H9 (cell line): ENCODE measurements around the gene KRTAP9-1. TPM values are rescaled to one million over a fixed set of nuclear protein-coding genes. Genes with fewer than 3 reads are reported as not detected.

Experiments used
- DNase-seq: peaks from one replicate; pipeline ENCODE4 v3.0.0-alpha.2; 2017
- H2AFZ ChIP-seq: one replicate; pipeline ENCODE4 v1.6.1; 2013; ENCODE audit warnings: mild to moderate bottlenecking, low read length, control low read depth, moderate library complexity
- H2AK5ac ChIP-seq: 2 replicates; pipeline ENCODE4 v1.6.1; 2013; ENCODE audit warnings: low read length, control low read depth, mixed read lengths; ENCODE audit not compliant: insufficient read length
- H2BK120ac ChIP-seq: one replicate; pipeline ENCODE4 v1.6.1; 2013; ENCODE audit warnings: low read depth, mild to moderate bottlenecking, low read length, control low read depth, inconsistent platforms; ENCODE audit not compliant: poor library complexity, severe bottlenecking
- H2BK12ac ChIP-seq: 2 replicates; pipeline ENCODE4 v1.6.1; 2013; ENCODE audit warnings: low read length, control low read depth, mixed read lengths, low read depth; ENCODE audit not compliant: insufficient read length
- H2BK15ac ChIP-seq: 2 replicates; pipeline ENCODE4 v1.6.1; 2013; ENCODE audit warnings: low read depth, low read length, control low read depth
- H2BK20ac ChIP-seq: one replicate; pipeline ENCODE4 v1.6.1; 2013; ENCODE audit warnings: low read depth, mild to moderate bottlenecking, low read length, control low read depth, inconsistent platforms; ENCODE audit not compliant: poor library complexity, severe bottlenecking
- H2BK5ac ChIP-seq: 2 replicates; pipeline ENCODE4 v1.6.1; 2013; ENCODE audit warnings: low read length, control low read depth, mixed read lengths; ENCODE audit not compliant: insufficient read length
- H3K14ac ChIP-seq: 2 replicates; pipeline ENCODE4 v1.6.1; 2013; ENCODE audit warnings: low read length, control low read depth; ENCODE audit not compliant: insufficient read depth
- H3K18ac ChIP-seq: 2 replicates; pipeline ENCODE4 v1.6.1; 2013; ENCODE audit warnings: low read depth, mild to moderate bottlenecking, mixed read lengths, low read length, control low read depth; ENCODE audit not compliant: insufficient read length
- H3K23ac ChIP-seq: 2 replicates; pipeline ENCODE4 v1.6.1; 2013; ENCODE audit warnings: low read length, control low read depth, mixed read lengths, low read depth; ENCODE audit not compliant: insufficient read length
- H3K23me2 ChIP-seq: 2 replicates; pipeline ENCODE4 v1.6.1; 2013; ENCODE audit warnings: low read depth, mild to moderate bottlenecking, mixed read lengths, low read length, control low read depth; ENCODE audit not compliant: insufficient read length, poor library complexity, severe bottlenecking
- H3K27ac ChIP-seq: 2 replicates; pipeline ENCODE4 v1.5.1; 2013; ENCODE audit warnings: low read length, control low read depth, mixed read lengths, low read depth; ENCODE audit not compliant: insufficient read length
- H3K27me3 ChIP-seq: 2 replicates; pipeline ENCODE4 v1.6.1; 2013; ENCODE audit warnings: low read length, control low read depth, inconsistent platforms; ENCODE audit not compliant: insufficient read depth
- H3K4ac ChIP-seq: 2 replicates; pipeline ENCODE4 v1.6.1; 2013; ENCODE audit warnings: low read depth, mild to moderate bottlenecking, control low read depth, inconsistent platforms, low read length, moderate library complexity
- H3K4me1 ChIP-seq: 2 replicates; pipeline ENCODE4 v1.6.1; 2013; ENCODE audit warnings: low read length, control low read depth, inconsistent platforms; ENCODE audit not compliant: insufficient read depth
- H3K4me2 ChIP-seq: 2 replicates; pipeline ENCODE4 v1.6.1; 2013; ENCODE audit warnings: low read length, control low read depth, mixed read lengths; ENCODE audit not compliant: insufficient read length, insufficient read depth
- H3K56ac ChIP-seq: 2 replicates; pipeline ENCODE4 v1.6.1; 2013; ENCODE audit warnings: low read depth, mild to moderate bottlenecking, mixed read lengths, low read length, control low read depth; ENCODE audit not compliant: insufficient read length
- H3K79me1 ChIP-seq: 2 replicates; pipeline ENCODE4 v1.6.1; 2013; ENCODE audit warnings: low read depth, mild to moderate bottlenecking, moderate library complexity, low read length, control low read depth, inconsistent platforms; ENCODE audit not compliant: insufficient read depth, poor library complexity, severe bottlenecking
- H3K79me2 ChIP-seq: 2 replicates; pipeline ENCODE4 v1.6.1; 2013; ENCODE audit warnings: low read length, control low read depth, inconsistent platforms; ENCODE audit not compliant: insufficient read depth
- H3K9ac ChIP-seq: 2 replicates; pipeline ENCODE4 v1.6.1; 2013; ENCODE audit warnings: low read length, control low read depth, mixed read lengths; ENCODE audit not compliant: insufficient read length; ENCODE audit errors: extremely low read depth
- H3K9me3 ChIP-seq: one replicate; pipeline ENCODE4 v1.6.1; 2013; ENCODE audit warnings: low read depth, low read length, inconsistent platforms; ENCODE audit not compliant: control insufficient read depth
- H3T11ph ChIP-seq: one replicate; pipeline ENCODE4 v1.6.1; 2013; ENCODE audit warnings: mild to moderate bottlenecking, low read length, control low read depth, inconsistent platforms
- H4K20me1 ChIP-seq: one replicate; pipeline ENCODE4 v1.6.1; 2013; ENCODE audit not compliant: control insufficient read depth, insufficient read length, insufficient read depth
- H4K5ac ChIP-seq: 2 replicates; pipeline ENCODE4 v1.6.1; 2013; ENCODE audit warnings: low read depth, mild to moderate bottlenecking, mixed read lengths, low read length, control low read depth; ENCODE audit not compliant: insufficient read length
- H4K8ac ChIP-seq: replicated peaks from 2 replicates; pipeline ENCODE4 v1.6.1; 2013; ENCODE audit warnings: low read length, control low read depth, mixed read lengths, low read depth; ENCODE audit not compliant: insufficient read length
- H4K91ac ChIP-seq: 2 replicates; pipeline ENCODE4 v1.6.1; 2013; ENCODE audit warnings: low read depth, mild to moderate bottlenecking, moderate library complexity, mixed read lengths, low read length, control low read depth; ENCODE audit not compliant: insufficient read length
- H3K27ac Mint-ChIP-seq, 3 experiments: 2 replicates in 2 of 3; 3 replicates in 1 of 3; pipeline ENCODE4 v1.8.0; 2020 to 2021; ENCODE audit warnings: mixed read lengths in 3 of 3, mild to moderate bottlenecking in 1 of 3, moderate library complexity in 1 of 3
- H3K27me3 Mint-ChIP-seq: 2 replicates; pipeline ENCODE4 v1.8.0; 2021; ENCODE audit warnings: low read depth, mild to moderate bottlenecking, moderate library complexity, mixed read lengths
- H3K36me3 Mint-ChIP-seq, 3 experiments: 2 replicates in 2 of 3; 3 replicates in 1 of 3; pipeline ENCODE4 v1.8.0; 2020 to 2021; ENCODE audit warnings: low read depth in 3 of 3, mixed read lengths in 3 of 3; ENCODE audit not compliant: insufficient read depth in 1 of 3
- H3K4me1 Mint-ChIP-seq, 2 experiments: 2 replicates each; pipeline ENCODE4 v1.8.0; 2020; ENCODE audit warnings: mixed read lengths in 2 of 2
- H3K4me3 Mint-ChIP-seq, 2 experiments: 2 replicates in 1 of 2; 3 replicates in 1 of 2; pipeline ENCODE4 v1.8.0; 2020 to 2021; ENCODE audit warnings: mild to moderate bottlenecking in 2 of 2, mixed read lengths in 2 of 2, moderate library complexity in 1 of 2
- H3K9me3 Mint-ChIP-seq, 2 experiments: 2 replicates in 1 of 2; 3 replicates in 1 of 2; pipeline ENCODE4 v1.8.0; 2020; ENCODE audit warnings: mild to moderate bottlenecking in 2 of 2, mixed read lengths in 2 of 2, moderate library complexity in 1 of 2
- WGBS: extraction: QIAGEN DNeasy Blood & Tissue Kit; methylation state at CpG from one replicate; pipeline ENCODE4 v1.1.7; 2013; ENCODE audit warnings: missing lambda C conversion rate, low lambda C conversion rate, mixed read lengths; ENCODE audit not compliant: insufficient read length; ENCODE audit errors: extremely low coverage; 5-methylcytosine and 5-hydroxymethylcytosine counted together
- total RNA-seq: library from RNA; stranded (reverse); gene quantifications from 2 replicates; pipeline ENCODE4 v1.2.1, GENCODE V29; 2021
- TF ChIP-seq, protein P1 (sequence below): fragments of 200-600 bp; sonication (generic); conservative IDR thresholded peaks from 3 replicates; pipeline ENCODE4 v1.8.0; 2021; ENCODE audit warnings: antibody characterized with exemption, mild to moderate bottlenecking

The KRTAP9-1 gene
- total RNA-seq, 1 experiment from 2014 or later = not detected

DNA sequence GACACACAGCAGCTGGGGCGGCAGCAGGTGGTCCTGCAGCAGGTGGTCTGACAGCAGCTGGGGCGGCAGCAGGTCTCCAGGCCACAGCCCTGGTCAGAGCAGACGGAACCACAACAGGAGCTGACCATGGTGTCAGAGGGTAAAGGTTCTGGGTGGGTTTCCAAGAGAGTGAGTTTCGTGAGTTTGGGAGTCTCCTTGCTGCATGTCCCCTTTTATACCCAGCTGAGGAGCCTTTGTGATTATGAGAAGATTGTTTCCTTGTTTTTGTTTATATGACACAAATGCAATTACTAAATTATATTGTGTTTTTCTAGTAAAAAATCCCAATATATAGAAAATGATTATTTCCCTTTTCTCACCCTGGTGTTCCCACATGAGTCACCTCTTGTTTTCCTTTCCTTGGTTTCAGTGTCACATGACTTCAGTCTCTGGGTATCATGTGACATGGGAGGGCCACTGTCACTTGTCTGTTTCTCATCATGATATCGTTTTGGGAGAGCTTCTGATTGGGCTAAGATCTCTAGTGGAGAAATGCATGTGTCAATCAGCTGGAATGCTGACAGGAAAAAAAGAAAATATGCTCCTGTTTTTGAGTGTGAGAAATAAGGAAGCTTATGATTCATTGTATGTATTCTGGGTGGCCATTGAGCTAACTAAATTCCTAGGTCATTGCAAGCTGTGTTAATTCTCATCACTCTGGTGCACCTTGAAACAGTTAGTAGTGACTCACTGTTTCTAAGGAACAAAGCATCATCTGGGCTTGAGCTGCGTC lies 49.1 kb upstream of the KRTAP9-1 start, which contains the start of gene KRTAP4-6:
TSS of gene KRTAP4-6 (minus strand) at position 185 of the 772 bp plus-strand sequence. CDS start at position 128, 57 bp downstream.
- H2AFZ ChIP-seq = no peak within 1 kb of the TSS
- H2BK120ac ChIP-seq = no peak within 1 kb of the TSS
- no peak within 1 kb of the TSS for H3K56ac ChIP-seq
- no peak within 1 kb of the TSS for H4K91ac ChIP-seq
- no peak within 1 kb of the TSS for H2BK5ac ChIP-seq
- H2BK20ac ChIP-seq = no peak within 1 kb of the TSS
- H3T11ph ChIP-seq = no peak within 1 kb of the TSS
- Mint-ChIP-seq H3K9me3 (peaks cover 31 to 42% of the 10 kb centered on the region in 2 experiments), H3K27ac (no peak within 1 kb of the TSS), H3K27me3 (peaks cover 2% of the 10 kb centered on the region), H3K4me3 (no peak within 1 kb of the TSS), H3K36me3 (peaks cover 14 to 39% (median 23%) of the 10 kb centered on the region in 3 experiments), H3K4me1 (no peaks in the 10 kb centered on the region)
- no peaks in the 10 kb centered on the region for H3K4me1 ChIP-seq
- H4K20me1 ChIP-seq = no peaks in the 10 kb centered on the region
- no peak within 1 kb of the TSS for H3K9ac ChIP-seq
- H2BK12ac ChIP-seq = no peak within 1 kb of the TSS
- H3K18ac ChIP-seq = no peak within 1 kb of the TSS
- no peaks in the 10 kb centered on the region for H3K79me2 ChIP-seq
- H3K23me2 ChIP-seq = no peaks in the 10 kb centered on the region
- H2AK5ac ChIP-seq = no peak within 1 kb of the TSS
- H3K27ac ChIP-seq = no peak within 1 kb of the TSS
- H2BK15ac ChIP-seq = no peak within 1 kb of the TSS
- H3K79me1 ChIP-seq = no peaks in the 10 kb centered on the region
- peaks cover 7% of the 10 kb centered on the region for H3K9me3 ChIP-seq
- no peaks in the 10 kb centered on the region for H3K27me3 ChIP-seq
- no peak within 1 kb of the TSS for H3K4ac ChIP-seq
- no peak within 1 kb of the TSS for H3K4me2 ChIP-seq
- H4K8ac ChIP-seq = no peak within 1 kb of the TSS
- no CpG with 5 or more reads among the region's 6 CpGs for WGBS
- H3K14ac ChIP-seq = no peak within 1 kb of the TSS
- H4K5ac ChIP-seq = no peak within 1 kb of the TSS
- TF ChIP-seq, protein P1, sequence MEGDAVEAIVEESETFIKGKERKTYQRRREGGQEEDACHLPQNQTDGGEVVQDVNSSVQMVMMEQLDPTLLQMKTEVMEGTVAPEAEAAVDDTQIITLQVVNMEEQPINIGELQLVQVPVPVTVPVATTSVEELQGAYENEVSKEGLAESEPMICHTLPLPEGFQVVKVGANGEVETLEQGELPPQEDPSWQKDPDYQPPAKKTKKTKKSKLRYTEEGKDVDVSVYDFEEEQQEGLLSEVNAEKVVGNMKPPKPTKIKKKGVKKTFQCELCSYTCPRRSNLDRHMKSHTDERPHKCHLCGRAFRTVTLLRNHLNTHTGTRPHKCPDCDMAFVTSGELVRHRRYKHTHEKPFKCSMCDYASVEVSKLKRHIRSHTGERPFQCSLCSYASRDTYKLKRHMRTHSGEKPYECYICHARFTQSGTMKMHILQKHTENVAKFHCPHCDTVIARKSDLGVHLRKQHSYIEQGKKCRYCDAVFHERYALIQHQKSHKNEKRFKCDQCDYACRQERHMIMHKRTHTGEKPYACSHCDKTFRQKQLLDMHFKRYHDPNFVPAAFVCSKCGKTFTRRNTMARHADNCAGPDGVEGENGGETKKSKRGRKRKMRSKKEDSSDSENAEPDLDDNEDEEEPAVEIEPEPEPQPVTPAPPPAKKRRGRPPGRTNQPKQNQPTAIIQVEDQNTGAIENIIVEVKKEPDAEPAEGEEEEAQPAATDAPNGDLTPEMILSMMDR = no peak
- H3K23ac ChIP-seq = no peak within 1 kb of the TSS
- DNase-seq = no peak
